Measurements from ENCODE around the gene MEIOB. TPM values are rescaled to one million over a fixed set of nuclear protein-coding genes. Genes with fewer than 3 reads are reported as not detected.
"Not testable (repeated sequence)": the region's sequence is repeated elsewhere in the genome, so short reads cannot be mapped to it uniquely, and the experiment has no call there.

The MEIOB gene
- total RNA-seq, 1 donor from 2014 or later = not detected

DNA sequence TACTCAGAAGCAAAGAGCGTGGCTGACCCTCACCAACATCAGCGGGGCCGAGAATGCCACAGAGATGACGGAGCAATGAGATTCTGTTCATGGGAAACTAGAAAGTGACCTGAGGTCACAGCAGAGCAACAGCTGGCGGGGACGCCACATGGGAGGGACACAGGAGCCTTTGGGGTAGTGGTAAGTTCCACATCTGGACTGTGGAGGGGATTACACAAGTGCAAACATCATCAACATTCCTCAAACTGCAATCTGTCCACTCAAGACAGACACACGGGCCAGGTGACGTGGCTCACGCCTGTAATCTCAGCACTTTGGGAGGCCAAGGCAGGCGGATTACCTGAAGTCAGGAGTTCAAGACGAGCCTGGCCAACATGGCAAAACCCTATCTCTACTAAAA, 56.5 kb downstream of the MEIOB start:
- DNase-seq (ENCODE audit: low spot score) = no peak

DNA sequence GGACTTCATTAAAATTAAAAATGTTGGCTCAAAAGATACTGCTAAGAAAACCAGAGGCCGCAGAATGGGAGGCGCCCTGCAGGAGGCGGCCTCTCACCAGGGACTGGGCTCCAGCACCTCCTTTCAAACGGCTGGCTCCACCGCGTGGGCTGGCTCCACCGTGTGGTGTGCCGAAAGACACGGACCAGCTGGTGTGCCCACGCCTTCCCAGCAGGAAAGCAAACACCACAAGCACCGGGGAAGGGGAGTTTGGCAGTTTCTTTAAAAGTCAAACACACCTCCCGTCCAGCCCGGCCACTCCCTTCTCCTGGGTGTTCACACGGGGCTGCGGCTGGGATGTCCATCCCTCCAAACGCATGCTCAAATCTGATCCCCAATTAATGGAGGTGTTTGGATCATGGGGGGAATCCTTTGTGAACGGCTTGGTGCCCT, 59.2 kb downstream of the MEIOB start:
- no peak for DNase-seq (ENCODE audit: low spot score)

DNA sequence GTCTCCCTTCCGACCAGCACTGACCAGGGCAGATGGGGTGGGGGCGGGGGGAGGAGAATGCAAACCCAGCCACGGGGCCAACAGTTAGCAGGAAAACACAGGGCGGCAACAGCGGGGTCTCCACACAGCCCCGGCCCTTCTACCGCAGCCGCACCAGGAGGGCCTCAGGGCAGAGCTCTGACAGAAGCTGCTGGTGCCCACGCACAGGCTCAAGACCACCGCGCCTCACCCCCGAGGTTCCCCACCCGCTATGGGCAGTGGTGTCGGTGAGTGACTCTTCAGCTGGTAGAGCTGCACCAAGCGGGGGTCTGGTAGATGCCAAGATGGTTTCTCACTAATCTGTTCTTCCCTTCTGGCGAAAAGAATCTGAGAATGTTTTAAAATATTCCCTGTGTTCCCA, 61.4 kb downstream of the MEIOB start:
- no peak for DNase-seq (ENCODE audit: low spot score)

DNA sequence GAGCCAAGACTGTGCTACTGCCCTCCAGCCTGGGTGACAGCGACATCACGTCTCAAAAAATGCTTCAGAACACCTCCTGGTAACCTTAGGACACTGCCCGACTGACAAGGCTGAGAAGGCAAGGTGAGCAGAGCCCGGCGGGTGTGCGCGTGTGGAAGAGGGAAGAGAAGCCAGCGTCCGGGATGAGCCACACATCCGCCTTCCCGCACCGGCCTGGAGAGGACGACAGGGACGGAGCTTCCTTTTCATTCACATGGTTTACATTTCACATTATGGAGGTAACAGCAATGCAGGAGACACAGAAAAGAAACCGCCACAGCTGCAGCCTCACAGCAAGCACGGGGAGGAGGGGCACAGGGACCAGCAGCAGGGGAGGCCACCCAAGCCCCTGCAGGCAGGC, 61.9 kb downstream of the MEIOB start:
- no peak for DNase-seq (ENCODE audit: low spot score)

DNA sequence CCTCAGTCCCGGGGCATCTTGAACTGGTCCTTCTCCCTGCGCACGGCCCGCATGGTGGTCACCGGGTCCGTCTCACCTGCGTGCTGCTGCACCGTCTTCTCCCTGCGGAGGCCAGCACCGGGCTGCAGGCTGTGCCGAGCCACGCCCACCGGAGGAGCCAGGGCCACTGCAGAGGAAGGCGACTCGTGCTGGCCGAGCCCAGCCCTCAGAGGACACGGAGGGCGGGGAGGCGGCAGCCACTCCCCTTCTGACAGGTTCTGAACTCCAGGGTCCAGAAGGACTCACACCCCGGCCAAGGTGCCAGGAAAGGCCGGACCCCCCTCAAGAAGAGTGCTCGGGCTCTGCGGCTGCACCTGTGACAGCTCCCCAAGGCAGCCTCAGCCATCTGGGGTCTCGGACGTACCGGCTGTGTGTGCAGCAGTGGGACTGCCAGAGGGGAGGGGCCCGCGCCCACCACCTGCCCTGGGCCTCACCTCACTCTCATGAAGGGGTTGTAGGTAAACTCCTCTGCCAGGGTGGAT, 62.6 kb downstream of the MEIOB start:
- no peak for DNase-seq (ENCODE audit: low spot score)

DNA sequence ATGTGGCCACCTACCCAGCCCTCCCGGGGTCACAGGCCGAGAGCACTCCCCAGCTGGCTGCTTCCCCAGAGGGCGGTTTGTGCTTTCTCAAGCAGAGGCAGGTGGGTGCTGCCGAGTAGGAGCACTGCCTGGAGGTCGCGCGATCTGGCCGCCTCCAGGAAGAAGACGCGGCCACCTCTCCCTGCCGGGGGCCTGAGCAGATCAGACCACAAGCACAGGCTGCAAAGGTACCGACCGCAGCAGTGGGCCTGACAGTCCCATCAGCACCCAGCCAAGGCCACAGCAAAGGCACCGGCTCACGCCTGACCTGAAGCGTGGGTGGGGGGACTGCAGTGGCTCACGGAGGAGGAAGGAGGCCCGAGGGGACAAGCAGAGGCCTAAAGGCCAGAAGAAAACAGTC, 63.3 kb downstream of the MEIOB start:
- DNase-seq (ENCODE audit: low spot score) = no peak

DNA sequence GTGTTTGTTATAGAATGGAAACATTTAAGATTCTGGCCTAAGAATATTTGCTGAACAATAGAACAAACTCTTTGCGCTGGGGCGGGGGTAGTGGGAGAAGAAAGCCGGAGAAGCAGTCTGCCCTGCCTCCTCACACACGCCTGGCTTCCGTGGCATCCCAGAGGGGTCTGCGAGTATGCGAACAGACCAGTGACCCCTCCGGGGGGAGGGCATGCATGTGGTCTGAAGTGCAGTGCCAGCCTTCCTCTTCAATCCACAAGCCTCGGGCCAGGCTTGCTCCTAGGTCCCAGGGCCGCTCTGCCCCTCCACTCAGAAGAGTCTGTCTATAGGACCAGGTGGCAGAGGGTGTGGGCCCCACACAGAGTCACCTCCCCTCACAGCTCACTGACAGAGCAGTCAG, 64.3 kb downstream of the MEIOB start:
- no peak for DNase-seq (ENCODE audit: low spot score)

DNA sequence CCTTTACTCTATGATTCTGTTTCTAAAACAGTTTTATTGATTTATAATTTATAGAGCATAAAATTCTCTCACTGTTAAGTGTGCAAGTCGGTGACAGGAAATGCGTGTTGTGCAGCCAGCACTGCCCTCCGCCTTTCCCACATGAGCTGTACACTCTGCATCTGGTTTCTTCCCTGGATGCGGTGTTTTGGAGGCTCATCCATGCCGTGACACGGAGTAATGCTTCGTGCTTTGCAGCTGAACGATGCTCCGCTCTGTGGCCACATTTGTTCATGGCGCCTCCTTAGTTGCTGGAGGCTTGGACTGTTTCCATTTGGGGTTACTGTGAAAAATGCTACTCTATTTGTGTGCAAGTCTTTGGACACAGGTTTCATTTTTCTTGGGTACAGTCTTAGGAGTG, 71.3 kb downstream of the MEIOB start:
- DNase-seq (ENCODE audit: low spot score) = no peak

DNA sequence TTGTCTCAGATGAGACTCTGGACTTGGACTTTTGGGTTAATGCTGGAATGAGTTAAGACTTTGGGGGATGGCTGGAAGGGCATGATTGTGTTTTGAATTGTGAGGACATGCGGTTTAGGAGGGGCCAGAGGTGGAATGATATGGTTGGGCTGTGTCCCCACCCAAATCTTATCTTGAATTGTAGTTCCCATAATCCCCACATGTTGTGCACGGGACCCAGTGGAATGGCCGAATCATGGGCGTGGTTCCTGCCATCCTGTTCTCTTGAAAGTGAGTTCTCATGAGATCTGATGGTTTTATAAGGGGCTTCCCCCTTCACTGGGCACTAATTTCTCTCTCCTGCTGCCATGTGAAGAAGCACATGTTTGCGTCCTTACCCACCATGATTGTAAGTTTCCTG, 72.7 kb downstream of the MEIOB start:
- DNase-seq (ENCODE audit: low spot score) = not testable (repeated sequence)

DNA sequence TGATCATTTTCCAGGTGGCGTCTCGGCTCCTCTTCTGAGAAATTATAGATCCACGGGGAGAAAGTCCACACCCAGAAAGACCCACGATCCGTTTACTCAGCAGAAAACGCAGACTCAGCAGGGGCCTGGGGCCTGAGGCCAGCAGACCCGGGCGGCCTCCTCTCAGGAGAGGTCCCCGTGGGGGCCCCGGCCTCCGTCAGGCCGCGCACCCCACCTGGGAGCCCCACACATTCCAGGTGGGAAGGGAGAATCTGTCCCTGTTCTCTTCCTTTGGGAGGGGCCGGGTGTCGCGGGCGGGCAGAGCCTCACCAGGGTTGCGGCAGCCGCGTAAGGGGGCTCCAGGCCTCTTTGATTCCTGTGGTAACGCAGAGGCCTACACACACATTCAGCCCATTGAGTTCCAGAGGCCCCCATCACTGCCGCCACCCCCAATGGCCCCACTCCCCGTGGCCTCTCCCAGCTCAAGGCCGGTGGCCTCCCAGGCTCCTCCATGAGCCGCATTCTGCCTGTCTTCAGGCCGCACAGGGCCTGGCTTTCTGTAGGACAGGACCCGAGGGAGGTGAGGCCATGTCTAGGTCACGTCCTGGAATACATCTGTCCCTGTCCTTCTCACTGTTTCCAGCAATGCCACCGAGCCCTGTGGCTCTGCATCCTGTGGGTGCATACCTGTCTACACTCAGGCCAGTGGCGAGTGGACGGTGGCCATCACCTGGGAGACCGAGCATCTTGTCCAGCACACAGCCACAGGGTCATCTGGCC, 76.9 kb downstream of the MEIOB start:
- DNase-seq (ENCODE audit: low spot score) = no peak

DNA sequence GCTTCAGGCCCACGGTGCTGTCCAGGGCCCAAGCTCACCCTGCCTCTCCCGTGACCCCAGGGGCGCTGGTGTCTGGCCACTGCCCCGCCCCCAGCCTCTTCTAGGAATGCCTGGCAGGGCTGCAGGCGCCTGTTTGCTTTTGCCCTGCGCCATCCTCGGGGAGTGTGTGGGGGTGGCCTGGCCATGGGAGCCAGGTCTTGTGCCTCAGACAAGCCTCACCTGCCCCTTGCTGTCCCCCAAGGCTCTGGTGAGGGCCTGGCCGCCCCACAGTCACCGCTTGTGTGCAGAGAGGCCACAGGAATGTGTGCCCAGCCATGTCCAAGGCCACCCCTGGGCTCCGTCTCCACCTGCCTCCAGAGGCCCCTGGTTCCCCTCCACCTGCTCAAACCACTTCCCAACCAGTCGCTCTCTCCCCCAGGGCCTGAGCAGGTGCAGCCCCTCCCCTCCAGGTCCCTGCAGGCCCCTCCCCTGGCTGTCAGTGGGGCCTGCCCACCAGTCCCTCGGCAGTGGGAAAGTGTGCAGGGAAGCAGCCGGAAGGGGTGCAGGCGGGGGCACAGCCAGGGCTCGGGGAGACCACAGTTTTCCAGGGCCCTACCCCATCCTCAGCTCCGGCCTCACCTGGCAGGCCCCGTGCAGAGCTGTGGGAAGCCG, 77.6 kb downstream of the MEIOB start:
- DNase-seq (ENCODE audit: low spot score) = no peak

DNA sequence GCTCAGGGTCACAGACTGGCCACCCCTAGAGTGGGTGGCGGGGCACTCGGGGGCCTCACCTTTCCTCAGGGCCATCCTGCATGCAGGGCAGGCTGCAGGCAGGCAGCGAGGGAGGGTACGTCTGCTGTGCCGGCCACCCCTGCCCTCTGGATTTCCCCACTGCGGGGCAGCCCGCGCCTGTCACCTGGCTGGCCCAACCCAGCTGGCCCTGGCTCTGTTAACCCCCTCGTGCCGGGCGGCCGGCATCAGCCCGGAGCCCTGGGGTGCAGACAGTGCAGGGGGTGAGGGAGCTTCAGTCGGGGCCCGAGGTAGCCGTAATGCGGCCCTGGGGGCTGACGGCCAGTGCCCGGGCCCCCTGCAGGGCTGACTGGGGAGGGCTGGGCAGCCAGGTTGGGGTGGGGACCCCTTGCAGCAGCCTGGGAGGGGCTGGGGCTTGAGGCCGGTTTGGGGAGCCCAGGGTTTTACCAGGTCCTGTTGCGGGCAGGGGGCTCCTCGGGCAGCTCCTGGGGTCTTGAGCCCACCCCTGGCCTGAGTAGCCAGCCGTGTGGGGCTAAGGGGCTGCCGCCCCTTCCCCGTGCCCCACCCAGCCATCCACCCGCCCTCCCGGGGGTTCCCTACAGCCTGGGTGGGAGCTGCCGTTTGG, 78.3 kb downstream of the MEIOB start, which contains the start of gene IGFALS:
Gene IGFALS, minus strand, starts transcription at position 128 of the 643 bp plus-strand sequence. Its CDS starts 53 bp downstream, at position 75.
- no peak for DNase-seq (ENCODE audit: low spot score)

DNA sequence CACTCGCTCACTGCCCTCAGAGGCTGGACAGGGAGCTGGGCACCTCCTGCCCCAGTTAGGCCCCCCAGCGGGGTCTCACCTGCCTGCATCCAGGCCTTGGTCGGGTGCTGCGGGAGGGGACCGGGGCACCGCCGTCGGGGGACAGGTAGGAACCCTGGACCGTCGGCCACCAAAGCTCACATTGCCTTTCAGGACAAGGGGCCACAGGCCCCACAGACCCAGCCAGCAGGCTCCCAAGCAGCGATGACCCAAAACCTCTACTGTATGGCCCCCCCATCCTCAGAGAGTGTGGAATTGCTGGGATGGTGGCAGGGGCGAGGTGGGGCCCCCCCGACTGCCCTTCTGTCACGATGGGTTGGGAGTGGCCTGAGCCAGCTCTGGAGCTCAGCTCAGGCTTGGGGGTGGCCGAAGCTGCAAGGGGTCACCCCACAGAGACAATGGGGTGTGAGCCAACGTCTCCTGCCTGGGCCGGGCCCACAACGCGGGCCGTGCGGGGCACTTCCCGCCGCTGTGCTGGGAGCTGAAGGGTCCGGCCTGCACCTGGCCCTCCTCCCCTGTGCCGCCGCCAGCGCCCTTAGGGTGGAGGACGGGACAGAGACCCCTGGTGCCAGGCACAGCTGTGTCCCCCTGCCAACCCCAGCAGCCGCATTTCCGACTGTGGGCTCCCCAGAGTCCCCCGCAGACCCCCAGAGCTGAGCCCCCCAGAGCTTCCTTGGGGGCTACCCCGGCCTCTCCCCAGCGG, 79.0 kb downstream of the MEIOB start:
- no peak for DNase-seq (ENCODE audit: low spot score)

DNA sequence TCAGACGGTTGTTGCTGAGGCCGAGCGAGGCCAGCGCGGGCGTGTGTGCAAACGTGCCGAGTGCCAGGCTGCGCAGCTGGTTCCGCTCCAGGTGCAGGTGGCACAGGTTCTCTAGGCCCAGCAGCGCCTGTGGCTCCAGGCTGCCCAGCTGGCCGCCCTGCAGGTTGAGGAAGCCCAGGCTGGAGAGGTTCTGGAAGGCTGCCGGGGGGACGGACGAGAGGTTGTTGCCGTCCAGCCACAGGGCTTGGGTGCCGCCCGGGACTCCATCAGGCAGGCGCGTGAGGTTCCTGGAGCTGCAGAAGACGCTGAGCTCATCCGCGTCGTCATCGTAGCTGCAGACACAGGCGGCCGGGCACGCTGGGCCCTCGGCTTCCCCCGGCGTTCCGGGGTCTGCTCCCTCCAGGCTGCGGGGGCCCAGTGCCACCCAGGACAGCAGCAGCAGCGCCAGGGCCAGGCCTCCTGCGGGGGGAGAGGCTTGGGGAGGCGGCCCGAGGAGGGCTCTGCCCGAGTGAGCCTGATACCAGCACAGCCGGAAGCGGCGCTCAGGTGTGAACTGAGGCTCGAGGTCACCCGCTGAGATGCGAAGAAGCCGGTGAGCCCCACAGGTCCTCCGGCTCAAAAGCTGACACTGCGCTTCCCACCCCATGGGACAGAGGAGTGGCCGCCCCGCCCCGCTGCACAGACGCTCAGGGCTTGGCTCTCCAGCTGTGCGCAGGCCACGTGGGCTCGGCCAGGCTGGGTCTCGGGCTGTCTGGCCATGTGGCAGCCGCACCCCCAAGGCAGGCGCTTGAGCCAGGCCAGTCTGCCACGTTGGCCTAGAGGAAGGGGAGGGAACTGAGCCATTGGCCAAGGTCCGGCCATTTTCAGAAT, 79.8 kb downstream of the MEIOB start:
- no peak for DNase-seq (ENCODE audit: low spot score)

DNA sequence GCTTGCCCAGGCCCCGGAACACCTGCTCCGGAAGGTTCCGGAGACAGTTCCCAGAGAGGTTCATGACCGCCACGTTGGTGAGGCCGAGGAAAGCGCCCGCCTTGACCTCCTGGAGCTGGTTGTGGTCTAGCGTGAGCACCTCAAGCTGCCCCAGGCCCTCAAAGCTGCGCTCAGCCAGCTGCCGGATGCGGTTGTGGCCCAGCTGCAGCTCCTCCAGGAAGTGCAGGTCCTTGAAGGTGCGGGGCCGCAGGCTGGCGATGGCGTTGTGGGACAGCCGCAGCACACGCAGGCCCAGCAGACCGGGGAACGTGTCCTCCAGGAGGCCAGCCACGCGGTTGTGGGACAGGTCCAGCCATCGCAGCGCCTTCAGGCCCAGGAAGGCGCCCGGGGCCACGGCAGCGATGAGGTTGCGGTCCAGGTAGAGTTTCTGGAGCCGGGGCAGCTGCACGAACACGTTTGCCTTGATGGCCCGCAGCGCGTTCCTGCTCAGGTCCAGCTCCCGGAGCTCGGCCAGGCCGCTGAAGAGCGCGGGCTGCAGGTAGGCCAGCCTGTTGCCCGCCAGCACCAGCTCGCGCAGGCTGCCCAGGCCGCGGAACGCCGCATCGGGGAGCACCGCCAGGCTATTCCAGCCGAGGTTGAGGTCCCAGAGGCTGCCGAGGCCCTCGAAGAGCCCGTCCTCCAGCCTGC, 80.6 kb downstream of the MEIOB start:
- DNase-seq (ENCODE audit: low spot score) = no peak

DNA sequence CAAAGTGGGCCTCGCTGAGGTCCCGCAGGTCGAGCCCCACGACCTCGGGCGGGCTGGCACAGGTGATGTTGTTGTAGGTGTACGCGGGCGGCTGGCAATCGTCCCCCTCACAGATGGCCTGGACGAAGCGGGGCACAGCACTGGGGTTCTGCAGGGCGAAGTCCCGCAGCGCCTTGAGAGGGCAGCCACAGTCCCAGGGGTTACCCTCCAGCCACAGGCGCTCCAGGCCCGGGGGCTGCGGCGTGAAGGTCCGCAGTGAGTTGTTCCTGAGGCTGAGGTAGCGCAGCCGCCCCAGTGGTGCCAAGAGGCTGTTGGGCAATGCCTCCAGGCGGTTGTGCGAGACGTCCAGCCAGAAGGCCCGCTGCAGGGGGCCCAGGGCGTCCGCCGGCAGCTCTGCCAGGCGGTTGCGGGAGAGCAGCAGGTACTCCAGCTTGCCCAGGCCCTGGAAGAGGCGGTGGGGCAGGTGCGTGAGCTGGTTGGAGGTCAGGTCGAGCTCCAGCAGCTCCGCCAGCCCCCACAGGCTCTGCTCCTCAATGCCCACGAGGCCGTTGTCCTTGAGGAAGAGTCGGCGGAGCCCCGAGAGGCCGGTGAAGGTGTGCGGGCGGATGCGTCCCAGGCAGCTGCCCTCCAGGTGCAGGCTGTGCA, 81.2 kb downstream of the MEIOB start:
- no peak for DNase-seq (ENCODE audit: low spot score)

DNA sequence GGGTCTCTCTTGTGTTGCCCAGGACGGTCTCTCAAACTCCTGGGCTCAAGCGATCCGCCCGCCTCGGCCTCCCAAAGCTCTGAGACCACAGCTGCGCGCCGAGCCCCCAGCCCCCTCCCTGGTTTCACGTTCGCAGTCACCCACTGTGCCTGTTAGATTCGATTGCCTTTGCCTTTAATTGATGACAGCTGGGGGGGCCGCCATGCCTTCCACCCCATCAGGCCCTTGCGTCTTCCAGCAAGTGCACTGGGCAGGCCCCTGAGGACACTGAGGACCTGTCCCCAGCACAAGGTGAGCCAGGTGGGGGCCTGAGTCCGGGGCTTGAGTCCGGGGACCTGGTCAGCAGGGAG, 81.7 kb downstream of the MEIOB start:
- DNase-seq (ENCODE audit: low spot score) = no peak

DNA sequence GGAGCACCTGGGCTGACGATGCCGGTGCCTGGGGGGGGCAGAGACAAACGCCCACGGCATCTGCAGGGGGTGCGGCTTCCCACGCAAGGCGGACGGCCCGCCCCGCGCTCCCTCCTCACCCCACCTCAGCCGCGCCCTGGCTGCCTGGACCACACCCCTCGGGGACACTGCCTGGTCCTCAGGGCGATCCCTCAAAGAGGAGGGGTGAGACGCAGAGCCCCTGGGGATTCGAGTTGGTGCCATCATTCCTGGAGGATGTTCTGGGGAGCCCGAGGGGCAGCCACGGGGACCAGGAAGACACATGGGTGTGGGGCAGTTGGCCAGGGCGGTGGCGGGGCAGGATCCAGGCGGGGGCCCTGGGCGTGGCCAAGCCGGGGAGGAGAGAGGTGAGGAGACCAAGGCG, 82.3 kb downstream of the MEIOB start:
- no peak for DNase-seq (ENCODE audit: low spot score)

DNA sequence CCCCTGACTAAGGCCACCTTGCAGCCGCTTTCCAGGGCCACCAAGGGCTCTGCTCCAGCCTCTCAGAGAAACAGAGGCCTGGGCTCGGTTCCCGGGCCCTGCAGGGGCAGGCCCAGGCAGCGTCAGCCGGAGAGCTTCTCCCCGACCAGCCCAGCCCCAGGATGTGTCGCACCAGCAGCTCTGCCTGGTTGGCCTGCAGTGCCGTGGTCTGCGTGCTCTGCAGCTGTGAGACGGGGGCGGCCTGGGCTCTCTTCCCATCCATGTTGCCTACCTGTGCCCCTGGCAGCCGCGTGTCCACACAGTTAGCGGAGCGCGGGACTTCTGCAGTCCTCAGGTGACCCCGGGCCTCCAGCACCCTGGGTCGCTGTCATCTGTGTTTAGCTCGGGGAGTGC, 83.3 kb downstream of the MEIOB start:
- DNase-seq (ENCODE audit: low spot score) = no peak

DNA sequence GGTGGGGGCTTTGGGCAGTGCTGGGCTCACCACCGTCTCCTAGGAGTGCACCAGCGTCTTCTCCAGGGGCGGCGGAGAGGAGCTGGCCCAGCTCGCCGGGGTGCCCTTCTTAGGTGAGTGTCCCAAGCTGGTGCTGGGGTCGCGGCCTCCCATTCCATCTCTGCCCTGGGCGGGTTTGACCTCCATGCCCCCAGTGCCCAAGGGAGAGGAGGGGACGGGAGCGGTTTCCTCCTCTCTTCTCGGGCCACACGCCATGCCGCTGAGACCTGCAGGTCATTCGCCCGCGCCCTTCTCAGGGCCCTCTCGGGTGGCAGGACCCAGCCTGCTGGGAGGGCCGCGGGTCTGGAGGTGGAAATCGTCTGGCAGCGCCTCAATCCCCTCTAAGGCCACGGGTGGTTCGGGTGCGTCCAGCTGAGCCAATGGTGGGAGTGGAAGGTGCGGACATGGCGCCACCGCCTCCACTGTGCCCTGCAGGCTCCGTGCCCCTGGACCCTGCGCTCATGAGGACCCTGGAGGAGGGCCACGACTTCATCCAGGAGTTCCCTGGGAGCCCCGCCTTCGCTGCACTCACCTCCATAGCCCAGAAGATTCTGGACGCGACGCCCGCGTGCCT, 83.8 kb downstream of the MEIOB start:
- DNase-seq (ENCODE audit: low spot score) = no peak
